Measurements from ENCODE around the gene RC3H1. TPM values are rescaled to one million over a fixed set of nuclear protein-coding genes. Genes with fewer than 3 reads are reported as not detected.

RC3H1 gene
- total RNA-seq, 1 donor from 2014 or later: 41.1 TPM

DNA sequence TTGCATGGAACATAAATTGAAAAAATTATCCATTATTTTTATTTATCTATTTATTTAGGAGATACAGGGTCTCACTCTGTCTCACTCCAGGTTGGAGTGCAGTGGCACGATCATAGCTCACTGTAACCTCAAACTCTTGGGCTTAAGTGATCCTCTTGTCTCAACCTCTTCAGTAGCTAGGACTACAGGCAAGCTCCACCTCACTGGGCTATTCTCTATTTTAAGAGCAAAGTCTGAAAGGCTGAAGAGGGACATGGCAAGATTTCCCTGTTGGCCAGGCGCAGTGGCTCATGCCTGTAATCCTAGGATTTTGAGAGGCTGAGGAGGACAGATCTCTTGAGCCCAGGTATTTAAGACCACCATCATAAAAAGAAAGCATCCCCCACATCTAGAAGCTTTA, 14.0 kb upstream of the RC3H1 start:
- intact Hi-C loops (cut with DNase I): no loop called here
- peak; percentile 36 to 75 for ATAC-seq
- DNase-seq: no peak
- H3K4me1 ChIP-seq: no peaks in the 10 kb centered on the region
- no peaks in the 10 kb centered on the region for H3K9me3 ChIP-seq
- H3K27ac ChIP-seq: no peak overlapping the region
- H3K36me3 ChIP-seq: no peaks in the 10 kb centered on the region
- TF ChIP-seq, protein P1, sequence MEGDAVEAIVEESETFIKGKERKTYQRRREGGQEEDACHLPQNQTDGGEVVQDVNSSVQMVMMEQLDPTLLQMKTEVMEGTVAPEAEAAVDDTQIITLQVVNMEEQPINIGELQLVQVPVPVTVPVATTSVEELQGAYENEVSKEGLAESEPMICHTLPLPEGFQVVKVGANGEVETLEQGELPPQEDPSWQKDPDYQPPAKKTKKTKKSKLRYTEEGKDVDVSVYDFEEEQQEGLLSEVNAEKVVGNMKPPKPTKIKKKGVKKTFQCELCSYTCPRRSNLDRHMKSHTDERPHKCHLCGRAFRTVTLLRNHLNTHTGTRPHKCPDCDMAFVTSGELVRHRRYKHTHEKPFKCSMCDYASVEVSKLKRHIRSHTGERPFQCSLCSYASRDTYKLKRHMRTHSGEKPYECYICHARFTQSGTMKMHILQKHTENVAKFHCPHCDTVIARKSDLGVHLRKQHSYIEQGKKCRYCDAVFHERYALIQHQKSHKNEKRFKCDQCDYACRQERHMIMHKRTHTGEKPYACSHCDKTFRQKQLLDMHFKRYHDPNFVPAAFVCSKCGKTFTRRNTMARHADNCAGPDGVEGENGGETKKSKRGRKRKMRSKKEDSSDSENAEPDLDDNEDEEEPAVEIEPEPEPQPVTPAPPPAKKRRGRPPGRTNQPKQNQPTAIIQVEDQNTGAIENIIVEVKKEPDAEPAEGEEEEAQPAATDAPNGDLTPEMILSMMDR (IDR thresholded peaks at IDR 0.05): no peak
- no peaks in the 10 kb centered on the region for H3K27me3 ChIP-seq (ENCODE audit: low read depth)
- H3K4me3 ChIP-seq: no peak overlapping the region

- intact Hi-C loops (cut with DNase I): no loop called here
- TF ChIP-seq, protein P1 (IDR thresholded peaks at IDR 0.05): no peak
- Histone ChIP-seq H3K4me3 (no peak overlapping the region), H3K4me1 (no peaks in the 10 kb centered on the region), H3K27ac (no peak overlapping the region), H3K9me3 (no peaks in the 10 kb centered on the region), H3K27me3 (ENCODE audit: low read depth) (no peaks in the 10 kb centered on the region), H3K36me3 (no peaks in the 10 kb centered on the region)
- DNase-seq (no peak), ATAC-seq (no peak)
These were observed 10.6 kb upstream of the RC3H1 start for GRCh38 chr1:174032671-174033222.

- ATAC-seq: no peak
These were observed 8.9 kb upstream of the RC3H1 start for GRCh38 chr1:174031099-174031498.

DNA sequence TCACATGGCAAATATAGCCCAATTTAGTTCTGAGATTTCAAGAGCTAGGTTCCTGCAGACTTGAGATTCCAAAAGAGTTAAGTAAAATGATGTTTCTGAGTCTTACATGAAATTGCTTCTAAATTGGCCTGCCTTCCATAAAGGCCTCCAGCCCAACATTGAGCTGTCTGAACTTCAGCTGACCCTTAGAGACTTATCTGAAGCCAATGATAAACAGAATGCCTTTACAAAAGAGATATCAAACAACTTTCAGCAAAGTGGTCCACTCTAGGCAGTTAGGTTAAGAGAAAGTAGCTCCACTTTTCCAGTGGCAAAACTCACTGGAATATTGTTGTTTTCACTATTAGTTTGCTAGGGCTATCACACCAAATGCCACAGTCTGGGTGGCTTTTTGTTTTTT, 6.3 kb upstream of the RC3H1 start:
- intact Hi-C loops (cut with DNase I): no loop called here
- TF ChIP-seq, protein P1 (IDR thresholded peaks at IDR 0.05): no peak
- Histone ChIP-seq H3K9me3 (no peaks in the 10 kb centered on the region), H3K27ac (no peak overlapping the region), H3K36me3 (no peaks in the 10 kb centered on the region), H3K4me3 (no peak overlapping the region), H3K27me3 (ENCODE audit: low read depth) (no peaks in the 10 kb centered on the region), H3K4me1 (peaks cover 5% of the 10 kb centered on the region)
- no peak for ATAC-seq
- DNase-seq: no peak

More at GRCh38 chr1:174031099-174031498, 8.9 kb upstream of the RC3H1 start:
- no peak overlapping the region for H3K4me3 ChIP-seq
- TF ChIP-seq, protein P1 (IDR thresholded peaks at IDR 0.05): no peak
- intact Hi-C loops (cut with DNase I): no loop called here
- no peak overlapping the region for H3K27ac ChIP-seq
- no peaks in the 10 kb centered on the region for H3K9me3 ChIP-seq
- H3K27me3 ChIP-seq (ENCODE audit: low read depth): no peaks in the 10 kb centered on the region
- DNase-seq: no peak
- H3K4me1 ChIP-seq: no peaks in the 10 kb centered on the region
- no peaks in the 10 kb centered on the region for H3K36me3 ChIP-seq

DNA sequence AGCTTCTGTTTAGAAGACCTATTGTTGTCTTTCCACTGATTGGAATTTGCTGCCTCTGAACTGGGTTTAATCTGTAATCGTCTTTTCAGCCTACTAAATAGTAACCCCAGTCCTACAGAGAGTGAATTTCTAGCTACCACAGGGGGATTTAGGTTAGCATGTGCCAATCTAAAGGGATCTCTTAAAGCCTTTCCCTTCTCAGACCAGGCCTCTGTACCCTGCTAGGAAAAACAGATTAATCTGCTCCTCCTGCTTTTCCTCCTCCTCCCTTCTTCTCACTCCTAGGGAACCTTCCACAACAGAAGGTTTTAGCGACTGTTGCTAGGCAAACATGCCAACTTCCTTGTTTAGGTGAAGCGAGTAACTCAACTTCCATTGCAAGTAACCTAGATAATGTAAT, 1.3 kb upstream of the RC3H1 start:
- TF ChIP-seq, protein P1 (IDR thresholded peaks at IDR 0.05): no peak
- no peaks in the 10 kb centered on the region for H3K27me3 ChIP-seq (ENCODE audit: low read depth)
- peaks cover 37% of the 10 kb centered on the region for H3K4me1 ChIP-seq
- no peaks in the 10 kb centered on the region for H3K36me3 ChIP-seq
- H3K27ac ChIP-seq: peak overlapping the region; percentile 96
- DNase-seq (no peak), ATAC-seq (peak; percentile 57 to 65)
- no peaks in the 10 kb centered on the region for H3K9me3 ChIP-seq
- intact Hi-C loops (cut with DNase I): no loop called here
- H3K4me3 ChIP-seq: no peak overlapping the region

- H3K27ac ChIP-seq: peak overlapping the region; percentile 96
- ATAC-seq (no peak), DNase-seq (no peak)
- H3K4me3 ChIP-seq: peak overlapping the region; percentile 89
- H3K9me3 ChIP-seq: no peaks in the 10 kb centered on the region
- intact Hi-C loops (cut with DNase I): no loop called here
- no peaks in the 10 kb centered on the region for H3K27me3 ChIP-seq (ENCODE audit: low read depth)
- TF ChIP-seq, protein P1 (IDR thresholded peaks at IDR 0.05): no peak
- peaks cover 42% of the 10 kb centered on the region for H3K4me1 ChIP-seq
- H3K36me3 ChIP-seq: no peaks in the 10 kb centered on the region
These were observed 770 bp upstream of the RC3H1 start for GRCh38 chr1:174022976-174023277.
